Measurements from ENCODE around the gene ELP4.

DNA sequence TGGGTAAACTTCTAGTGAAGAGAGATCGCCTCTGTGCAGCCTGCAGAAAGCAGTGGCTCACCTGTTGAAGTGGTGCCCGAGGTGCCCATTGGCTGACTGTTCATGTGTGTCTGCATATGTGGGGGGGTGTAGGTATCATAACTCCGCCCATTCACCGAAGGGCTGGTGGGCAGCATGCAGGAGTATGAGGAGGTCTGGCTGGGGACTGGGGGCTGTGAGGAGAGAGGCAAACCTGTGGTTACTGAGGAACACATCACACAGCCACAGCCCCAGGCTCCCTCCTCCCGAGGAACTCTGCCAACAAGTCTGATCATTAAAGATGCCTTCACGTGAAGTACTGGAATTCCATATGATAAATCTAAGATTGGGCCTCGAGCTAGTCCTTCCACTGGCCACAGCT is 281.1 kb downstream of the ELP4 start:
- TF ChIP-seq, protein P1, sequence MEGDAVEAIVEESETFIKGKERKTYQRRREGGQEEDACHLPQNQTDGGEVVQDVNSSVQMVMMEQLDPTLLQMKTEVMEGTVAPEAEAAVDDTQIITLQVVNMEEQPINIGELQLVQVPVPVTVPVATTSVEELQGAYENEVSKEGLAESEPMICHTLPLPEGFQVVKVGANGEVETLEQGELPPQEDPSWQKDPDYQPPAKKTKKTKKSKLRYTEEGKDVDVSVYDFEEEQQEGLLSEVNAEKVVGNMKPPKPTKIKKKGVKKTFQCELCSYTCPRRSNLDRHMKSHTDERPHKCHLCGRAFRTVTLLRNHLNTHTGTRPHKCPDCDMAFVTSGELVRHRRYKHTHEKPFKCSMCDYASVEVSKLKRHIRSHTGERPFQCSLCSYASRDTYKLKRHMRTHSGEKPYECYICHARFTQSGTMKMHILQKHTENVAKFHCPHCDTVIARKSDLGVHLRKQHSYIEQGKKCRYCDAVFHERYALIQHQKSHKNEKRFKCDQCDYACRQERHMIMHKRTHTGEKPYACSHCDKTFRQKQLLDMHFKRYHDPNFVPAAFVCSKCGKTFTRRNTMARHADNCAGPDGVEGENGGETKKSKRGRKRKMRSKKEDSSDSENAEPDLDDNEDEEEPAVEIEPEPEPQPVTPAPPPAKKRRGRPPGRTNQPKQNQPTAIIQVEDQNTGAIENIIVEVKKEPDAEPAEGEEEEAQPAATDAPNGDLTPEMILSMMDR (IDR thresholded peaks at IDR 0.05) = no peak
- no peak for TF ChIP-seq SIN3A (IDR thresholded peaks at IDR 0.05; ENCODE audit: borderline replicate concordance, insufficient read depth, low read depth, low read length)
